ENCODE results near the gene NAV2.
A peak's percentile ranks its signal among the peaks of the same experiment; 100 is the strongest.
"Not testable (repeated sequence)": the region's sequence is repeated elsewhere in the genome, so short reads cannot be mapped to it uniquely, and the experiment has no call there.

The NAV2 gene

GRCh38 chr11:19872512-19873145 lies 160.0 kb downstream of the NAV2 start:
- DNase-seq = no peak

GRCh38 chr11:19873730-19874129 lies 161.1 kb downstream of the NAV2 start:
- no peak for DNase-seq

GRCh38 chr11:19874266-19874665 lies 161.6 kb downstream of the NAV2 start:
- no peak for DNase-seq

DNA sequence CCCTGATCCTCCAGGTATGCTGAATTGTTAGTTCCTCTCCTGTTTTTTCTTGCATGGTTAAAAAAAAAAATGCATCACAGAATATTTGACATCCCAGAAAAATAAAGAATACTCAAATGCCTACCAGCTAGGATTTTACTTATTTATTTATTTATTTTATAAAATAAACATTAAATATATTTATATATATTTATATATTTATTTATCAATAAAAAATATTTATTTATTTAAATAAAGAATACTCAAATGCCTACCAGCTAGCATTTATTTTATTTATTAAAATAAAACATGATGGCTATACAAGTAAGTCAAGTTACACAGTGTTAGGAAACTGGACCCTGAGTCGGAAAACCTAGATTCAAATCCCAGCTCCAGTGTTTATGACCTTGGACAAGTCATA lies 164.1 kb downstream of the NAV2 start:
- DNase-seq = no peak

DNA sequence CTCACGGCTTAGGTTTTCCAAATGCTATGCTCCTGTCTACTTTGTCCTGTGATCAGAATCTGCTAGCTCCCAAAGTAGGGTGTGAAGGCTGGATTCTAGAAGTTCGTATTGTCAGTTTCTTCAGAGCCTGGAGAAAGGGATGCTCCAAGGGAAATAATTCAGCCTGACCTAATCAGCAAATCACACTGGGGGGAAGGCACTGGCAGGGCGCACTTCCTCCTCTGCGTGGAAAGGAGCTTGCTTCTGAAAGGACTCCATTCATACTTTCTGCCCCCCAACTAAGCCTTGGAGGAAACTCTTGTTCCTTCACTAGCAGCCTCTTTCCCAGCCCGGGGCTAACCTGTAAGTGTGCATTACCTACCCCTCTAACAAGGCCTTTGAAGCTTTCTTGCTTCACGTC lies 165.9 kb downstream of the NAV2 start:
- no peak for DNase-seq

DNA sequence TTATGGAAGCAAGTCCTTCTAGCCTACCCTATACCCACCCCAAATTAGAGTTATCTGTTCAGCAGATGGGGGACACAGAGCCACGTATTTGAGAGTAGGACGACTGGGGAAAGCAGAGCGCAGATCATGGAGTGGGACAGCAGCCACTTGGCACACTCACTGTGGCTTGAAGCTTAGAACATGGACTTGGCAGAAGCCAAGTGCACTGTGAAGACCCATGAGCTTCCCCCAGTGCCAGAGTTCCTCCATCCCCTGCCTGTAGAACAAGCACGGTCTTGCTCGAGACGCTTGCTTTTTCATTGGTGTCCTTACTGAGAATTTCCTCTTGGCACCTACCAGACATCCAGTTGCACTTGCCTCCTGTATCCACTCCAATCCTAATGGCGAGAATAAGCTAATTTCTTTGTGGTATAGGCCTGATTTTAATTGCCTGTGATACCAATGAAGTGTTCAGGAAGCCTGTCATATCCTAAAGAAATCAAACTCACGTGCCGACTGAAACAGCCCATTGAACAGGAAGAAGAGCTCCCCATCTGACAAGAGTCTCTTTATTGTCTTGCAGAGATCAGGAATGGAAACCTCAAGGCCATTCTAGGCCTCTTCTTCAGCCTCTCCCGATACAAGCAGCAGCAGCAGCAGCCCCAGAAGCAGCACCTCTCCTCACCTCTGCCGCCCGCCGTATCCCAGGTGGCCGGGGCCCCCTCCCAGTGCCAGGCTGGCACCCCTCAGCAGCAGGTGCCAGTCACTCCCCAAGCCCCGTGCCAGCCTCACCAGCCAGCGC lies 166.9 kb downstream of the NAV2 start:
- DNase-seq = peak; percentile 98

DNA sequence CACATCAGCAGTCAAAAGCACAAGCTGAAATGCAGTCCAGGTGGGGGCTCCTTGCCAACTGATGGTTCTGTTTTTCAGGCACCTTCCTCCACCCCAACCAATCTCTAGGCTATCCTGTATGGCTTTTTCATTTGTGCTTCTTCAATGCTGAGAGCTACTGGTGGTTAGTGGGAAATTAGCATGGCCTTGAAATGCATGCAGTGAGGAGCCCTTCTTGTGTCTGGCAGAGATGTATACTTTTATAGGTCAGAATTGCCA lies 167.4 kb downstream of the NAV2 start:
- no peak for DNase-seq

DNA sequence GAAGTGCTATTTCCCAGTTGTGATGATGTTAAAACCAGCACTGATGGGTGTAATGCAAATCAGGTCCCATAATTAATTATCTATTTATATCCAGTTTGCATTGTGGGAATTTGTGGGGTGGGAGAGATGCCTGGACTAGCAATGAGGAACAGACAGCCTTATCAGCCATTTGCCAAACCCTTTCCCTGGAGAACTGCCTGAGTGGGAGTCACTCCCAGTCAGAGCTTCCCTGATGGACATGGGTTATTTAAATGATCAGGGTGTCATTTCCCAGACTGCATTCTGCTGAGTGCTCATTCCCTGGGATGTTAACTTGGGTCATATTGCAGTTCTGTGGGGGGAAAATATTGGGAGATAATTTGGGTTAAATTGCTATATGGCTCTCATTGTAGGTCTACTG lies 168.5 kb downstream of the NAV2 start:
- no peak for DNase-seq

- no peak for DNase-seq
These were observed 169.7 kb downstream of the NAV2 start for GRCh38 chr11:19882356-19882755.

GRCh38 chr11:19886498-19886897 lies 173.9 kb downstream of the NAV2 start:
- no peak for DNase-seq

GRCh38 chr11:19887842-19888241 lies 175.2 kb downstream of the NAV2 start:
- DNase-seq = no peak

- DNase-seq = no peak
These were observed 176.9 kb downstream of the NAV2 start for GRCh38 chr11:19889531-19889930.

DNA sequence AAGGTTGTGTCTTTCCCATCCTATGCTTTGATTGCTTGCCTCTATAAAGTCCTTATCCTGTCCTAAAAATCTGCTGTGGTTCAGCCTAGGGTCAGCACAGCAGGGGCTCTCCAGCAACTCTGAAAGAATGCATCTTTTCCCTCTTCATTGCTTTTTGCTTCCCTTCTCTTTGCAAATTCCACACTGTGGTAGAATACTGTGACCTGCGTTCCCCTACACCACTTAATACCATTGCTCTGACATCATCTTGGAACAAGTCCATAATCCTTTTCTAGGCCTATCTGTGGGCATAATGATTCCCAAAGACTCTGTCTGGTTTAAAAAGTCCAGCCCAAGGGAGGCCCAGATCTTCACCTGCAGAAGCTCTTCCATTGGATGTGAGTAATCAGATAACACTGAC lies 177.7 kb downstream of the NAV2 start:
- no peak for DNase-seq

DNA sequence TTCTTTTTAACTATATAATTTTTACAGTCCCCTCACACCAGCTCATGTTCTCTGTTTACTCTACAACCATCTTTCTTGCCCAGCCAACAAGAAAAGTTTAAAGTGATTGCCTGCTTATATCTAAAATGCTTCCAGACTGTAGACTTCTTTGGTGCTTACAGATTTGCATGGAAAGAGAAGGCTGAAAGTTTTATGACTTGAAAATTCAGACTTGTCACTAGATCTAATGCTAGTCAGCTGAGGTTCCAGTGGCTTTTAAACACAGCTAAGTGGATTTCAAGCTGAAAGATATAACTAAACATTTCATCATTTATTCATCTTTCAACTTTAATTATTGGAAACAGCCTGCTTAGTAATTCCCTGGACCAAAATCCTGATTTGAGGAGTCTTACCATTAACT lies 178.4 kb downstream of the NAV2 start:
- DNase-seq = no peak

- DNase-seq = no peak
These were observed 179.8 kb downstream of the NAV2 start for GRCh38 chr11:19892387-19892786.

DNA sequence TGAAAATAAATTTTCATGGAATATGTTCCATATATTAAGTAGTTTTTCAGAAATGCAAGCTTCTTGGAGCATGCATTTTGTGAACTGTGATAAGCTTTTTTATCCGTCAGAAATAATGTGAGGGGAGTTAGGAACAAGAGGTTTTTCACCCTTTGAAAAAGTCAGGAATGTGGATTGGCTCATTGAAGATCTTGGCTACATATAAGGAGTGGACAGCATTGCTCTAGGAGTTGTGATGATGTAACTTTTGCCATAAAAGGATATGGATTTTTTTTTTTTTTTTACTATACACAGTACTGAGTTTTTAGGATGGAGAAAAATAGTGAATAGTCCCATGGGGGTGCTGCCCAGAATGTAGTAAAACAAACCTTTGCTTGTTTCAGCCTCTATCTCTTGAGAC lies 180.2 kb downstream of the NAV2 start:
- no peak for DNase-seq

GRCh38 chr11:19894404-19894803 lies 181.8 kb downstream of the NAV2 start:
- no peak for DNase-seq

DNA sequence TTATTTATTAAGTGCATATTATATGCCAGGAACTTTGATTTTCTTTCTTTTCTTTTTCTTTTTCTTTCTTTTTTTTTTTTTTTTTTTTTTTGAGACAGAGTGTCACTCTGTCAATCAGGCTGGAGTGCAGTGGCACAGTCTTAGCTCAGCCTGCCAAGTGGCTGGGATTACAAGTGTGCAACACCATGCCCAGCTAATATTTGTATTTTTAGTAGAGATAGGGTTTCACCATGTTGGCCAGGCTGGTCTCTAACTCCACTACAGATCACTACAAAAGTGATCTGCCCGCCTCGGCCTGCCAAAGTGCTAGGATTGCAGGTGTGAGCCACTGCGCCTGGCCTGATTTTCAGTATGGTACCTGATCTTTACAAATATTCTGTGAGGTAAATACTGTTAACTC lies 182.4 kb downstream of the NAV2 start:
- DNase-seq = not testable (repeated sequence)

DNA sequence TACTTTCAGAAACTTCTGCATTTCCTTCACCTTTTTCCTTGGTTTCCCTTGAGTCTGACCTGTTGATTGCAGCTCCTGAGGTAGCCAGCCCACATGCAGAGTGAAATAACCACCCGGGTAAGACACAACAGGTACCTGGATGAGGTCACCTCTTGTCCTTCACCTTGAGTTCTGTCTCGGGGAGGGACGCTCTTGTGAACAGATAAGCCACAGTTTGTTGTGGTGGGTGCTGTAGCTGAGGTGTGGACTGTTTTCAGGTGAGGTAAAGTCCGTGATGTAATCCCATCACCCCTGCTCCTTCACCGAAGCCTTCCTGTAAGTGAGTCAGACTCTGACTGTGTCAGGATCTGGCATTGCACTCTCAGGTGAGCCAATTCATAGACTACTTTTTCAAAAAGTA lies 183.1 kb downstream of the NAV2 start:
- no peak for DNase-seq

GRCh38 chr11:19903620-19904069 lies 191.0 kb downstream of the NAV2 start:
- DNase-seq = peak; percentile 45

- peak; percentile 58 for DNase-seq
These were observed 192.7 kb downstream of the NAV2 start for GRCh38 chr11:19905280-19905853.

- DNase-seq = no peak
These were observed 193.5 kb downstream of the NAV2 start for GRCh38 chr11:19906126-19906525.

GRCh38 chr11:19907008-19907579 lies 194.5 kb downstream of the NAV2 start:
- no peak for DNase-seq

- no peak for DNase-seq
These were observed 195.2 kb downstream of the NAV2 start for GRCh38 chr11:19907839-19908238.
